AG04450 (cell line): ENCODE data around the gene NFIX. TPM values are rescaled to one million over a fixed set of nuclear protein-coding genes. Genes with fewer than 3 reads are reported as not detected.

Experiments used
- CTCF ChIA-PET: fragments of 300-600, 350-600 bp; formaldehyde crosslinking; extraction: SDS; loops from one replicate; lab custom pipeline; 2022; ENCODE audit warnings: antibody characterized with exemption, inconsistent platforms; lab: Charles Lee
- POLR2A ChIA-PET: fragments of 350-600 bp; formaldehyde crosslinking; extraction: SDS; loops from one replicate; lab custom pipeline; 2021; ENCODE audit warnings: antibody characterized with exemption, inconsistent platforms; lab: Yijun Ruan, JAX
- DNase-seq: peaks from one replicate; pipeline ENCODE4 v3.0.0-alpha.2; 2011; ENCODE audit warnings: low read depth, low spot score
- H3K27ac ChIP-seq: one replicate; pipeline ENCODE4 v1.5.1; 2012; ENCODE audit warnings: low read depth, low read length, control low read depth
- H3K27me3 ChIP-seq: one replicate; pipeline ENCODE4 v1.6.0; 2012; ENCODE audit warnings: low read length; ENCODE audit not compliant: control insufficient read depth, insufficient read depth
- H3K4me3 ChIP-seq: 2 replicates; pipeline ENCODE4 v1.5.1; 2011; ENCODE audit warnings: mild to moderate bottlenecking, low read depth, low read length, control low read depth
- H3K9me3 ChIP-seq: 2 replicates; pipeline ENCODE4 v1.5.1; 2012; ENCODE audit warnings: low read length; ENCODE audit not compliant: control insufficient read depth, insufficient read depth
- CTCF ChIP-seq: IDR thresholded peaks from 2 replicates; pipeline ENCODE4 v1.5.1; 2011; ENCODE audit warnings: low read depth, low read length, control low read depth, inconsistent platforms
- polyA plus RNA-seq: library from polyadenylated mRNA; depleted of rRNA; stranded (reverse); fragments of >200 nt; gene quantifications from 2 replicates; pipeline ENCODE4 v1.2.3, GENCODE V29; 2011

Gene NFIX
- polyA plus RNA-seq, 1 experiment: 15.1 TPM

- no peak for DNase-seq
- Histone ChIP-seq H3K9me3 (no peaks in the 10 kb centered on the region), H3K27me3 (no peaks in the 10 kb centered on the region), H3K4me3 (no peak overlapping the region), H3K27ac (peak overlapping the region; percentile 98)
- ChIA-PET CTCF (interaction anchor here (1.5 to 6.9 kb wide), 3 partner anchors 9 to 87 kb away, joined by 4 to 66 read pairs (median 11); no protein-coding TSS in a partner anchor), POLR2A (interaction anchor here (1.0 kb wide), 1 partner anchor 9 kb away, joined by 3 read pairs; no protein-coding TSS in a partner anchor)
- no peak for TF ChIP-seq CTCF
These were observed 57.3 kb downstream of the NFIX start for GRCh38 chr19:13052447-13053175.

GRCh38 chr19:13053238-13053637 is 58.0 kb downstream of the NFIX start:
- CTCF ChIA-PET: interaction anchor here (1.5 to 6.9 kb wide), 3 partner anchors 8 to 88 kb away, joined by 4 to 66 read pairs (median 11); no protein-coding TSS in a partner anchor
- Histone ChIP-seq H3K27ac (peak overlapping the region; percentile 98), H3K9me3 (no peaks in the 10 kb centered on the region), H3K27me3 (no peaks in the 10 kb centered on the region), H3K4me3 (peak overlapping the region; percentile 5; the same call in 1 of the 2 replicates)
- no peak for DNase-seq
- POLR2A ChIA-PET: interaction anchor here (0.9 to 1.3 kb wide), 2 partner anchors 9 to 11 kb away, joined by 3 to 6 read pairs; no protein-coding TSS in a partner anchor
- no peak for TF ChIP-seq CTCF

GRCh38 chr19:13053761-13054625 is 58.7 kb downstream of the NFIX start:
- H3K27ac ChIP-seq: peak overlapping the region; percentile 98
- no peaks in the 10 kb centered on the region for H3K27me3 ChIP-seq
- peak; percentile 92 for DNase-seq
- CTCF ChIA-PET: interaction anchor here (0.9 to 6.9 kb wide), 6 partner anchors 7 to 89 kb away, joined by 4 to 66 read pairs (median 6); no protein-coding TSS in a partner anchor
- 0 out of 2 replicates have a peak overlapping the region, but pooled peaks have one; percentile 7 for H3K4me3 ChIP-seq
- no peaks in the 10 kb centered on the region for H3K9me3 ChIP-seq
- POLR2A ChIA-PET: interaction anchor here (0.6 to 1.8 kb wide), 7 partner anchors 10 to 548 kb away, joined by 3 to 6 read pairs (median 3); partner anchors contain the start of gene NACC1
- no peak for TF ChIP-seq CTCF

GRCh38 chr19:13054626-13055212 is 59.4 kb downstream of the NFIX start:
- no peak for TF ChIP-seq CTCF
- Histone ChIP-seq H3K27ac (peak overlapping the region; percentile 98), H3K4me3 (no peak overlapping the region), H3K27me3 (no peaks in the 10 kb centered on the region), H3K9me3 (no peaks in the 10 kb centered on the region)
- ChIA-PET CTCF (interaction anchor here (0.8 to 6.9 kb wide), 5 partner anchors 11 to 89 kb away, joined by 3 to 66 read pairs (median 5); no protein-coding TSS in a partner anchor), POLR2A (interaction anchor here (0.6 to 1.9 kb wide), 13 partner anchors 9 to 262 kb away, joined by 3 to 20 read pairs (median 6); partner anchors contain the start of genes NACC1 and RAD23A)
- DNase-seq: no peak
